ENCODE results near the gene ULK3.

ULK3 gene

GRCh38 chr15:74817370-74817737, 25.6 kb downstream of the ULK3 start:
- no peak for DNase-seq

- no peak for DNase-seq
Measured at GRCh38 chr15:74816624-74817369, 26.2 kb downstream of the ULK3 start.

- DNase-seq, result no peak
Measured at GRCh38 chr15:74815961-74816360, 27.0 kb downstream of the ULK3 start.

GRCh38 chr15:74815121-74815934, 27.6 kb downstream of the ULK3 start:
- DNase-seq, result no peak

GRCh38 chr15:74812533-74812932, 30.4 kb downstream of the ULK3 start, which contains the start of gene LMAN1L:
LMAN1L (plus strand) TSS chr15:74812835; CDS start chr15:74812855, 20 bp downstream.
- DNase-seq, result no peak

GRCh38 chr15:74809956-74810355, 33.0 kb downstream of the ULK3 start:
- DNase-seq, result no peak

- DNase-seq, result no peak
Measured at GRCh38 chr15:74809242-74809641, 33.7 kb downstream of the ULK3 start.

GRCh38 chr15:74808840-74809229, 34.1 kb downstream of the ULK3 start:
- no peak for DNase-seq

GRCh38 chr15:74808078-74808839, 34.7 kb downstream of the ULK3 start:
- no peak for DNase-seq

GRCh38 chr15:74807282-74807681, 35.7 kb downstream of the ULK3 start:
- no peak for DNase-seq

GRCh38 chr15:74804935-74805334, 38.0 kb downstream of the ULK3 start:
- DNase-seq, result no peak

GRCh38 chr15:74802862-74803447, 40.0 kb downstream of the ULK3 start:
- no peak for DNase-seq

- no peak for DNase-seq
Measured at GRCh38 chr15:74802290-74802689, 40.7 kb downstream of the ULK3 start.

- no peak for DNase-seq
Measured at GRCh38 chr15:74801311-74801997, 41.5 kb downstream of the ULK3 start.

- DNase-seq, result no peak
Measured at GRCh38 chr15:74800559-74801094, 42.3 kb downstream of the ULK3 start.

GRCh38 chr15:74799856-74800558, 42.9 kb downstream of the ULK3 start:
- peak; percentile 86 for DNase-seq

GRCh38 chr15:74799255-74799855, 43.6 kb downstream of the ULK3 start:
- no peak for DNase-seq

GRCh38 chr15:74798388-74799254, 44.3 kb downstream of the ULK3 start:
- DNase-seq, result no peak

GRCh38 chr15:74795966-74796625, 46.9 kb downstream of the ULK3 start:
- peak; percentile 54 for DNase-seq

- no peak for DNase-seq
Measured at GRCh38 chr15:74794970-74795349, 48.0 kb downstream of the ULK3 start.

Measured in activated CD8-positive, alpha-beta memory T cell treated with anti-CD3 and anti-CD28 coated beads, Interleukin-2, amount 50 U/mL, for 4 hours (primary cell).